Embryonic facial prominence (tissue), 1 donor: ENCODE data around the gene CHD8.
"Not testable (repeated sequence)": the region's sequence is repeated elsewhere in the genome, so short reads cannot be mapped to it uniquely, and the experiment has no call there.

Experiments
- DNase-seq: peaks from one replicate; pipeline ENCODE4 v3.0.0-alpha.2; 2016; ENCODE audit errors: extremely low spot score

The CHD8 gene

GRCh38 chr14:21455912-21456667, at the start of gene CHD8:
Gene CHD8, minus strand, starts transcription at chr14:21456123. Its CDS starts 24,480 bp downstream, at chr14:21431643.
- DNase-seq, result peak; percentile 99

- no peak for DNase-seq
Measured at GRCh38 chr14:21505012-21505553, 49.2 kb upstream of the CHD8 start.

- no peak for DNase-seq
Measured at GRCh38 chr14:21503376-21503775, 47.5 kb upstream of the CHD8 start.

- DNase-seq, result no peak
Measured at GRCh38 chr14:21501568-21501967, 45.6 kb upstream of the CHD8 start.

- peak; percentile 56 for DNase-seq
Measured at GRCh38 chr14:21498540-21499526, 42.9 kb upstream of the CHD8 start.

- DNase-seq, result no peak
Measured at GRCh38 chr14:21496453-21496852, 40.5 kb upstream of the CHD8 start.

GRCh38 chr14:21494902-21495762, 39.2 kb upstream of the CHD8 start:
- no peak for DNase-seq

GRCh38 chr14:21486640-21487087, 30.7 kb upstream of the CHD8 start:
- no peak for DNase-seq

GRCh38 chr14:21476925-21477681, 21.2 kb upstream of the CHD8 start, which contains the start of the genes RAB2B and TOX4:
Gene RAB2B, minus strand, starts transcription at chr14:21476959. Its CDS starts 87 bp downstream, at chr14:21476872.
Gene TOX4, plus strand, starts transcription at chr14:21477195. Its CDS starts 84 bp downstream, at chr14:21477279.
- DNase-seq, result peak; percentile 99

- no peak for DNase-seq
Measured at GRCh38 chr14:21476523-21476924, 20.6 kb upstream of the CHD8 start.

- DNase-seq, result no peak
Measured at GRCh38 chr14:21475767-21476522, 20.0 kb upstream of the CHD8 start.

- DNase-seq, result no peak
Measured at GRCh38 chr14:21467616-21468015, 11.7 kb upstream of the CHD8 start.

GRCh38 chr14:21455592-21455911, 371 bp downstream of the CHD8 start:
- no peak for DNase-seq

- no peak for DNase-seq
Measured at GRCh38 chr14:21454843-21455544, 929 bp downstream of the CHD8 start.

GRCh38 chr14:21449899-21450216, 6.1 kb downstream of the CHD8 start:
- DNase-seq, result no peak

- DNase-seq, result not testable (repeated sequence)
Measured at GRCh38 chr14:21442657-21443056, 13.3 kb downstream of the CHD8 start.

GRCh38 chr14:21440859-21441258, 15.1 kb downstream of the CHD8 start:
- no peak for DNase-seq

- DNase-seq, result peak; percentile 98
Measured at GRCh38 chr14:21437063-21437901, 18.6 kb downstream of the CHD8 start.
